ENCODE data around the gene DYRK1A. TPM values are rescaled to one million over a fixed set of nuclear protein-coding genes. Genes with fewer than 3 reads are reported as not detected.

The DYRK1A gene
- total and polyA plus RNA-seq, 2 of the 13 experiments (the other 11 are each of a cell fraction or from before 2014, with no cell fraction given) = 24.6 to 34.2 TPM

GRCh38 chr21:37489553-37489952, 123.0 kb downstream of the DYRK1A start:
- no peak for DNase-seq (ENCODE audit: low spot score)
- H3K27ac ChIP-seq (ENCODE audit: extremely low read length, insufficient read depth, low read length) = no peak overlapping the region
- in situ Hi-C loops (cut with HindIII; ENCODE audit: extremely low pct_ligation_motif_present, low pct_unique_long_range_greater_than_20kb) (no loop called here), intact Hi-C loops (cut with micrococcal nuclease; ENCODE audit: unreplicated experiment) (no loop called here)
- H4K20me1 ChIP-seq (ENCODE audit: insufficient read depth, low read length) = no peaks in the 10 kb centered on the region
- no peak for FAIRE-seq
- ChIA-PET CTCF (ENCODE audit: low intra/inter-chr PET ratio, low total read pairs) (no interaction called here), POLR2A (no interaction called here)
- ATAC-seq = no peak
- H3K4me1 ChIP-seq (ENCODE audit: insufficient read depth, low read length) = no peaks in the 10 kb centered on the region
- H3K27me3 ChIP-seq (ENCODE audit: control insufficient read depth in 1 of 2, insufficient read depth in 2 of 2, low read length in 2 of 2) = no peaks in the 10 kb centered on the region
- TF ChIP-seq ZFX (CRISPR knock-in tag; IDR thresholded peaks at IDR 0.05; ENCODE audit: low read depth) = no peak
- TF ChIP-seq AKAP8 (CRISPR knock-in tag; IDR thresholded peaks at IDR 0.05) = no peak
- TF ChIP-seq ZNF513 (CRISPR knock-in tag; conservative IDR thresholded peaks at IDR 0.05) = no peak
- no peak for TF ChIP-seq HNRNPL (IDR thresholded peaks at IDR 0.05; ENCODE audit: low read depth, low read length)
- TF ChIP-seq ZNF343 (CRISPR knock-in tag; IDR thresholded peaks at IDR 0.05) = no peak
- no peak for TF ChIP-seq PHF5A (CRISPR knock-in tag; IDR thresholded peaks at IDR 0.05; ENCODE audit: low read depth, unreplicated experiment)
- no peak for TF ChIP-seq FOXA1 (IDR thresholded peaks at IDR 0.05)
- TF ChIP-seq FOXA1 (CRISPR knock-in tag; IDR thresholded peaks at IDR 0.05) = no peak
- TF ChIP-seq ATM (IDR thresholded peaks at IDR 0.05; ENCODE audit: borderline replicate concordance) = no peak
- no peak for TF ChIP-seq JUN (CRISPR knock-in tag; IDR thresholded peaks at IDR 0.05)
- TF ChIP-seq ZBTB42 (CRISPR knock-in tag; IDR thresholded peaks at IDR 0.05) = no peak
- no peak for TF ChIP-seq ZSCAN5A (CRISPR knock-in tag; IDR thresholded peaks at IDR 0.05; ENCODE audit: borderline replicate concordance)
- TF ChIP-seq RBFOX2 (IDR thresholded peaks at IDR 0.05; ENCODE audit: low read depth, low read length) = no peak
- TF ChIP-seq ZNF280D (CRISPR knock-in tag; IDR thresholded peaks at IDR 0.05) = no peak
- TF ChIP-seq ZNF20 (CRISPR knock-in tag; IDR thresholded peaks at IDR 0.05) = no peak
- no peak for TF ChIP-seq ZNF558 (CRISPR knock-in tag; IDR thresholded peaks at IDR 0.05; ENCODE audit: borderline replicate concordance)
- TF ChIP-seq DMAP1 (CRISPR knock-in tag; IDR thresholded peaks at IDR 0.05) = no peak
- no peak for TF ChIP-seq DPF2 (CRISPR knock-in tag; IDR thresholded peaks at IDR 0.05; ENCODE audit: borderline replicate concordance, low read depth)
- no peak for TF ChIP-seq SOX13 (IDR thresholded peaks at IDR 0.05)
- TF ChIP-seq SOX13 (CRISPR knock-in tag; conservative IDR thresholded peaks at IDR 0.05 in 1 of 2, IDR thresholded peaks at IDR 0.05 in 1 of 2) = no peak
- 100% methylated on average over 1 of the region's 1 CpG for WGBS (ENCODE audit: low lambda C conversion rate)
- H3K4me2 ChIP-seq (ENCODE audit: low read depth, low read length) = no peak overlapping the region
- no peak overlapping the region for H3K9ac ChIP-seq (ENCODE audit: insufficient read depth, low read depth, low read length)
- no peak overlapping the region for H2AFZ ChIP-seq (ENCODE audit: low read length)
- no peaks in the 10 kb centered on the region for H3K9me3 ChIP-seq (ENCODE audit: low read length)
- no peaks in the 10 kb centered on the region for H3K79me2 ChIP-seq (ENCODE audit: insufficient read depth, low read length)
- H3K4me3 ChIP-seq (replicated peaks in 1 of 3; ENCODE audit: insufficient read depth in 1 of 3, low read depth in 2 of 3, low read length in 3 of 3) = no peak overlapping the region
- peaks cover 7 to 54% of the 10 kb centered on the region in 2 experiments; a peak in 4 of 5 replicates for H3K36me3 ChIP-seq (replicated peaks in 1 of 2; ENCODE audit: control insufficient read depth in 1 of 2, insufficient read depth in 2 of 2, low read length in 2 of 2)
- BruUV-seq (replicated peaks) = no TSS peak
